Activated T-cell treated with anti-CD3 and anti-CD28 coated beads, Interleukin-2, amount 50 U/mL, for 72 hours (primary cell): Measurements from ENCODE around the gene HIBCH. TPM values are rescaled to one million over a fixed set of nuclear protein-coding genes. Genes with fewer than 3 reads are reported as not detected.
"Not testable (repeated sequence)": the region's sequence is repeated elsewhere in the genome, so short reads cannot be mapped to it uniquely, and the experiment has no call there.

Experiments used
- ATAC-seq, 2 donors: fragments of 150-1000 bp; cut with Tn5 transposase; replicated peaks in 1 of 2; 2 replicates each; pipeline ENCODE4 v1.10.0; 2021; ENCODE audit warnings: moderate library complexity in 2 of 2, mild to moderate bottlenecking in 1 of 2
- DNase-seq, 2 donors: peaks; one replicate each; pipeline ENCODE4 v3.0.0; 2021 to 2022; ENCODE audit warnings: mixed read lengths in 1 of 2
- H3K27ac Mint-ChIP-seq: one replicate; pipeline ENCODE4 v1.8.0; 2022; ENCODE audit warnings: mild to moderate bottlenecking, moderate library complexity, mixed read lengths
- H3K27me3 Mint-ChIP-seq: one replicate; pipeline ENCODE4 v1.8.0; 2022; ENCODE audit warnings: low read depth, mixed read lengths
- H3K36me3 Mint-ChIP-seq, 2 donors: one replicate each; pipeline ENCODE4 v1.8.0; 2022; ENCODE audit warnings: mixed read lengths in 2 of 2, mild to moderate bottlenecking in 1 of 2; ENCODE audit not compliant: insufficient read depth in 2 of 2
- H3K4me1 Mint-ChIP-seq: one replicate; pipeline ENCODE4 v1.8.0; 2022; ENCODE audit warnings: low read depth, mixed read lengths
- H3K4me3 Mint-ChIP-seq, 2 donors: one replicate each; pipeline ENCODE4 v1.8.0; 2022; ENCODE audit warnings: mild to moderate bottlenecking in 2 of 2, mixed read lengths in 2 of 2, moderate library complexity in 2 of 2
- H3K9me3 Mint-ChIP-seq, 2 donors: one replicate each; pipeline ENCODE4 v1.8.0; 2022; ENCODE audit warnings: mixed read lengths in 2 of 2
- total RNA-seq, 2 donors: library from RNA; stranded (reverse); gene quantifications; one replicate each; pipeline ENCODE4 v1.2.3, GENCODE V29; 2022

The HIBCH gene
- total RNA-seq, 2 donors from 2014 or later: 15.2 to 23.8 TPM

GRCh38 chr2:190158798-190159434 lies 160.7 kb downstream of the HIBCH start:
- H3K27ac Mint-ChIP-seq: no peak overlapping the region
- no peaks in the 10 kb centered on the region for H3K4me1 Mint-ChIP-seq
- H3K4me3 Mint-ChIP-seq: no peak overlapping the region
- DNase-seq (no peak), ATAC-seq (no peak)
- no peaks in the 10 kb centered on the region for H3K36me3 Mint-ChIP-seq
- no peaks in the 10 kb centered on the region for H3K9me3 Mint-ChIP-seq
- H3K27me3 Mint-ChIP-seq: no peaks in the 10 kb centered on the region

- not testable (repeated sequence) for ATAC-seq, H3K4me1 Mint-ChIP-seq, H3K27me3 Mint-ChIP-seq, H3K27ac Mint-ChIP-seq, H3K9me3 Mint-ChIP-seq, DNase-seq, H3K4me3 Mint-ChIP-seq, H3K36me3 Mint-ChIP-seq
Measured at GRCh38 chr2:190157613-190158528, 161.8 kb downstream of the HIBCH start.

GRCh38 chr2:190156530-190157212 lies 163.0 kb downstream of the HIBCH start:
- H3K4me3 Mint-ChIP-seq: no peak overlapping the region
- no peaks in the 10 kb centered on the region for H3K27me3 Mint-ChIP-seq
- H3K36me3 Mint-ChIP-seq: no peaks in the 10 kb centered on the region
- no peak overlapping the region for H3K27ac Mint-ChIP-seq
- no peak for ATAC-seq
- no peaks in the 10 kb centered on the region for H3K9me3 Mint-ChIP-seq
- no peak for DNase-seq
- H3K4me1 Mint-ChIP-seq: no peaks in the 10 kb centered on the region

Other genes starting within 250 kb of the HIBCH start
- 10 to 100 TPM; 19.4 TPM for gene INPP1, start 23.8 kb upstream of the HIBCH start, total RNA-seq
- gene MFSD6, start 88.5 kb upstream of the HIBCH start, total RNA-seq: 10 to 100 TPM; 51.9 to 57.8 TPM
- gene NEMP2, start 214.9 kb upstream of the HIBCH start, total RNA-seq: 10 to 100 TPM; 22.3 to 22.9 TPM